ENCODE measurements around the gene C3orf33. TPM values are rescaled to one million over a fixed set of nuclear protein-coding genes. Genes with fewer than 3 reads are reported as not detected.

Gene C3orf33
- total and polyA plus RNA-seq, 9 of the 15 experiments (the other 6 are each of a cell fraction or from before 2014, with no cell fraction given), result 4.1 to 10.2 (median 6.0) TPM

GRCh38 chr3:155790272-155790925, 15.7 kb downstream of the C3orf33 start (continued):
- TF ChIP-seq ZNF444 (CRISPR knock-in tag; IDR thresholded peaks at IDR 0.05), result no peak
- TF ChIP-seq C11orf30 (IDR thresholded peaks at IDR 0.05; ENCODE audit: low read depth), result peak; percentile 35; the same call in 1 of the 2 replicates
- no peak for TF ChIP-seq ZKSCAN1 (IDR thresholded peaks at IDR 0.05; ENCODE audit: low read depth, low read length)
- no peak for TF ChIP-seq RFX1 (IDR thresholded peaks at IDR 0.05)
- TF ChIP-seq AFF1 (IDR thresholded peaks at IDR 0.05; ENCODE audit: low read depth in 1 of 2, partially characterized antibody in 2 of 2), result no peak
- no peak for TF ChIP-seq ZNF280A (IDR thresholded peaks at IDR 0.05; ENCODE audit: low read depth, partially characterized antibody)
- TF ChIP-seq ZNF780A (CRISPR knock-in tag; IDR thresholded peaks at IDR 0.05), result no peak
- TF ChIP-seq ZBTB40 (IDR thresholded peaks at IDR 0.05), result no peak
- no peak for TF ChIP-seq ZBTB40 (CRISPR knock-in tag; IDR thresholded peaks at IDR 0.05)
- TF ChIP-seq CAMTA2 (CRISPR knock-in tag; conservative IDR thresholded peaks at IDR 0.05), result no peak
